Left renal pelvis (tissue), 4 donors: ENCODE results near the gene INPP5A. TPM values are rescaled to one million over a fixed set of nuclear protein-coding genes. Genes with fewer than 3 reads are reported as not detected.
"Not testable (repeated sequence)": the region's sequence is repeated elsewhere in the genome, so short reads cannot be mapped to it uniquely, and the experiment has no call there.

Experiments used
- DNase-seq, 4 donors: peaks; one replicate each; pipeline ENCODE4 v3.0.0-alpha.2; 2013; ENCODE audit warnings: low read depth in 4 of 4, low spot score in 3 of 4
- polyA plus RNA-seq, 4 donors: library from polyadenylated mRNA; unstranded; fragments of 120-200 nt; gene quantifications; one replicate each; pipeline ENCODE4 v1.2.1, GENCODE V29; 2013; ENCODE audit not compliant: insufficient read length in 4 of 4

INPP5A gene
- polyA plus RNA-seq, 4 donors, result 29.0 to 40.2 (median 35.5) TPM

GRCh38 chr10:132559538-132559937 is 22.0 kb downstream of the INPP5A start:
- no peak for DNase-seq

- no peak for DNase-seq
Measured at GRCh38 chr10:132560241-132560731, 22.7 kb downstream of the INPP5A start.

DNA sequence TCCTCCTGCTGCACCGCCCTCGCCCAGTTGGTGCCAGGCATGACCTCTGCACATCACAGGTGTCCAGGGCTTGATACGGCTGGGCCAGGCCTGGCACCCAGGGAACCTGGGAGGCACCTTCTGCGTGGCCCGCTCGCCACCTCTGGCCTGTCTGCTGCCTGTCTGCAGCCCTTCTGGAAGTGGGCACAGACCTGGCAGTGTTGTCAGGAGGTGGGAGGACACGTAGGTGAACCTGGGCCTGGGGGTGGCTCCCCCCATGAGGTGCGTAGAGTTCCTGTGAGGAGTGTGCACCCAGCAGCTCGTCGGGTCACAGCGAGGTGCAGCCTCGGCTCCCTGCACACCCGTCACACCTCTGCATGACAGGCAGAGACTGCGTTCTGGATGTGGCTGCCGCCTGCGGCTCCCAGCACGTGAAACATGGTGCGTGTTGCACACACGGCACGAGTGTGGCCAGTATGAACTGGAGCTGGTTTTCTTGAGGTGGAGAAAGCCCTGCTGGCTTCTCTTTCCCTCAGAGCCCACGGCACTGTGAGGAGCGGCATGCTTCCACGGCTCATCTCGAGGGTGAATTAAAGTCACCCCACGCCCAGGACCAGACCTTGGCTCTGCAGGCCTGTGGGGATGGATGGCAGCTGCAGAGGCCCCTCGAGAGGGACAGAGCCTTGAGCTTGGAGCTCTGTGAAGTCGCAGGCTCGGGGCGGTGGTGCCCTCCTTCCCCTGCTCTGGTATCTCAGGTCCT is 24.8 kb downstream of the INPP5A start:
- no peak for DNase-seq

- DNase-seq, result no peak
Measured at GRCh38 chr10:132562916-132563456, 25.4 kb downstream of the INPP5A start.

DNA sequence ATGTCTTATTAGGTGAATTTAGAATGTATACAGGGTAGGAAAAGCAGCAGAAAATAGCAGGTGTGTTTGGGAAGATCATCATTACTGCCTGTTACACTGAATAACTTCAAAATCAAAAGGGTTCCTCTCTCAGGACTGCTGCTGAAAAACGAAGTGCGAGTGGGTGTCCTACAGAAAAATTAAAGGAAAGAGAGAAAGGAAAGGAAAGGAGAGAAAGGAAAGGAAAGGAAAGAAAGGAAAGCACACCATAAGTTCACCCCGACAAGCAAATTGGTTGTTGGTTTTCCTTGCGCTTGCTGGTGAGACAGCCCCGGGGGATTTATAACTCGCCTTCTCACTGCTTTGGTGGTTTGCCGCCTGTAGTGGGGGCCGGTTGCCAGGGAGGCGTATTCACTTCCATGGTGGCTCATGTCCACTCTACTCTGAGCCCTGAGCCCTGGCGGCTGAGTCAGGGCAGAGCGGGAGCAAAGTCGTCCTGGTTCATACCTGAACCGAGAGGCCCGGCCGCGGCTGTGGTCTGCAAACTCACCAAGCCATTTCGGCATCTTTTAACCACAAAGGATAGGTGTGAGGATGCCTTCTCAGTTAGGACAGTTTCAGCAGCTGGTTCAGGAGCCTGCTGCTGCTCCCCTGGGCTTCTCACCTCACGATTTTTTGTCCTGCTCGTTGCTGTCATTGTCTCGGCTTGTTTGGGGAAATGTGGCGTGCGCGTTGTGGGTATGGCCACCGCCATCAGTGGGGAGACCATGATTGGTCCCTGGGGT is 26.1 kb downstream of the INPP5A start:
- DNase-seq, result no peak

- no peak for DNase-seq
Measured at GRCh38 chr10:132564249-132564605, 26.6 kb downstream of the INPP5A start.

- no peak for DNase-seq
Measured at GRCh38 chr10:132564690-132565089, 27.1 kb downstream of the INPP5A start.

- no peak for DNase-seq
Measured at GRCh38 chr10:132565516-132566209, 28.1 kb downstream of the INPP5A start.

DNA sequence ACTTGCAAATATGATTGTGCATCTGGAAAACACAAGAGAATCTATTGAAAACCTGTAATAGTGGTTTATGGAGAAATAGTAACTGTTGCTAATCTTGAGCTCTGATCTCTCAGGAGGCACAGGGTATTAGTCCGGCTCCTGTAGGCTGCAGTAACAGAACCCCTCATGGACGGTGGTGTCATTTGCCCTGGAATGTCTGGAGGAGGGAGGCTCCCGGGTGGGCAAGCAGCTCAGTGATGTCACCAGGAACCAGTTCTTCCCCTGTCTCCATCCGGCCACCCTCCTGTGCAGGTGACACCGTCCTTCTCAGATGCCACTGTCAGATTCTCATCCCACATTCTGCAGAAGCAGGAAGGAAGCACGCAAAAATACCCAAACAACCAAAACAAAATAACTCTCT is 29.3 kb downstream of the INPP5A start:
- no peak for DNase-seq

- no peak for DNase-seq
Measured at GRCh38 chr10:132570265-132570664, 32.7 kb downstream of the INPP5A start.

DNA sequence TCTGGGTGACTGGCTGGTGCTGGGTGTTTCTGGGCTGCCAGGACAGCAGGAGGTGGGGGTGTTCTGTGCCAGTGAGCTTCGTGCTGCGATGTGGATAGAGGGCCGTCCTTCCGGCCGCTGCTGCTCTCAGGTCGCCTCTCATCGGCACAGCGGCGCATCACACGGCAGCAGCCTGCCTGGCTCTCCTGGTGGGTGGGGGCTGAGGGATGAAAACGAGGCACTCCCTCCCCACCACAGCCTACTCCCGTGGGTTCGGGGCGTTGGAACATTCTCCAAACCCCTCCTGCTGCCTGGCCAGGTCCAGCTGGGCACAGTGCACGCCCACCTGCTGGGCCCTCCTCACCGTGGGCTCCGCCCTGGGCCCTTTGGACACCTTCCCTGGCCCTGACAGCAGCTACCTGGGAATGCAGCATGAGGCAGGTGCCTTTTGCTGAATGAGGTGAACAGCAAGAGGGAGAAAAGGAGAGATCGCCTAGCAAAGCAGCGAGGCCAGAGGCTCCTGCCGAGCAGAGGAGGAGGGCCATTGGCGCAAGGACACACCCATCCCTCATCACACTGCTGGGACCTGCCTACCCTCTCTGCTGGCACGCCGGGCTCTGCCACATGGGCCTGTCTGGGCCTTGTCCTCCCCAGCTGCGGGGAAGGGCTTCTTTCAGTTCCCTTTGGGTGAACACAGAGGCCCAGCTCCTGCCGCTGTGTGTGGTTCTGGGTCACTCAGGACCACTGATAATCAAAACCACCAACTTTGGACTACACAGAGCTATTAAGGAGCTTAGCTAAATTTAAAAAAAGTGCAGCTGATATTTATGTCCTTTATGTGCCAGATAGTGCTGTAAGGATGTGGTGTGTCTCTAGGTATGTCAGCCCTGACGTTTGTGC is 33.4 kb downstream of the INPP5A start:
- no peak for DNase-seq

GRCh38 chr10:132571650-132572544 is 34.3 kb downstream of the INPP5A start:
- DNase-seq, result no peak

DNA sequence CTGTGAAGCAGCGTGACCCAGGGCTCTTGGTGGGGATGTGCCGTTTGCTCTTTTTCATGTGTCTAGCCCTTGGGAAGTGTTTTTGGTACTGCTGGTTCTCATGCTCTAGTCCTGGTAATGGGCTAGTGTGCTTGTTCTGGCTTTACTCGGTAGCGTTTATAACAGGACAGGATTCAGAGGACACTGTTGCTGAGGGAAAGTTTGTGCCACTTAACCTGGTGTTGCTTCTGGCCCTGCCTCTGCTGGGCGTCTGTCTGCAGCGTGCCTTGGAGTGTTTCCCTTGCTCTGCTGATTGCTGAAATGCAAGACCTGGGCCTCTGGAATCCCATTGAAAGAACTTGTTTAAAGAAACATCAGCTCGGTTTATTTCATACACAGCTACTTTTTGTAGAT is 35.0 kb downstream of the INPP5A start:
- DNase-seq, result no peak

GRCh38 chr10:132572946-132573345 is 35.4 kb downstream of the INPP5A start:
- DNase-seq, result not testable (repeated sequence)

GRCh38 chr10:132574288-132574687 is 36.7 kb downstream of the INPP5A start:
- no peak for DNase-seq

GRCh38 chr10:132574783-132575319 is 37.3 kb downstream of the INPP5A start:
- DNase-seq, result no peak

- DNase-seq, result peak in 3 of 4 donors; percentile 46 to 62 (median 48)
Measured at GRCh38 chr10:132575320-132576201, 38.0 kb downstream of the INPP5A start.
